Kidney (tissue), 14 donors: Measurements from ENCODE around the gene SCP2. TPM values are rescaled to one million over a fixed set of nuclear protein-coding genes. Genes with fewer than 3 reads are reported as not detected.

Experiments
- DNase-seq, 5 donors: peaks; one replicate each; pipeline ENCODE4 v3.0.0-alpha.2; 2013 to 2020
- FAIRE-seq: peaks from 2 replicates; lab custom pipeline; 2012; peaks lifted over from hg19 to GRCh38; lab: Jason Lieb, UNC
- H3K27ac ChIP-seq, 2 donors: one replicate each; pipeline ENCODE4 v1.7.0; 2013; ENCODE audit warnings: low read depth in 2 of 2, low read length in 2 of 2, inconsistent platforms in 1 of 2
- H3K27me3 ChIP-seq: one replicate; pipeline ENCODE4 v1.7.1; 2013; ENCODE audit warnings: low read length, inconsistent platforms; ENCODE audit not compliant: control insufficient read depth, insufficient read depth
- H3K36me3 ChIP-seq, 3 donors: one replicate each; pipeline versions ENCODE4 v1.7.0 to v1.7.1; 2013; ENCODE audit warnings: low read length in 3 of 3, control low read depth in 1 of 3, inconsistent platforms in 1 of 3; ENCODE audit not compliant: insufficient read depth in 3 of 3, control insufficient read depth in 2 of 3
- H3K4me1 ChIP-seq, 3 donors: one replicate each; pipeline versions ENCODE4 v1.7.0 to v1.7.1; 2013; ENCODE audit warnings: low read length in 3 of 3, inconsistent platforms in 1 of 3, low read depth in 1 of 3; ENCODE audit not compliant: control insufficient read depth in 2 of 3, insufficient read depth in 2 of 3
- H3K4me3 ChIP-seq, 3 donors: one replicate each; pipeline versions ENCODE4 v1.7.0 to v1.8.1; 2013; ENCODE audit warnings: low read length in 3 of 3, control low read depth in 1 of 3, inconsistent platforms in 1 of 3
- H3K9ac ChIP-seq, 3 donors: one replicate each; pipeline versions ENCODE4 v1.7.0 to v1.7.1; 2013; ENCODE audit warnings: low read length in 3 of 3, control low read depth in 1 of 3, inconsistent platforms in 1 of 3
- H3K9me3 ChIP-seq, 3 donors: one replicate each; pipeline versions ENCODE4 v1.7.0 to v1.7.1; 2013; ENCODE audit warnings: low read length in 3 of 3, control low read depth in 1 of 3, inconsistent platforms in 1 of 3; ENCODE audit not compliant: control insufficient read depth in 2 of 3, insufficient read depth in 1 of 3
- intact Hi-C: fragments of 100-400 bp; cut with DNase I; formaldehyde crosslinking; loops from one replicate; pipeline ENCODE4 v1.11.1; 2022
- polyA plus RNA-seq: library from polyadenylated mRNA; stranded (reverse); fragments of 350-450 nt; fragmentation: Illumina TruSeq; extraction: RNeasy Lipid Tissue Mini Kit (QIAGEN cat#74804); gene quantifications from one replicate; pipeline ENCODE4 v1.2.3, GENCODE V29; 2014; ENCODE audit warnings: low read depth, low replicate concordance; ENCODE audit not compliant: insufficient read depth
- total RNA-seq: library from RNA; stranded (reverse); fragmentation: NEBNext Ultra II Directional; extraction: Animal tissue kit (Norgen Biotek cat#: 25700); gene quantifications from one replicate; pipeline ENCODE4 v1.2.1, GENCODE V29; 2021
- TF ChIP-seq, protein P1 (sequence below): IDR thresholded peaks from 3 replicates; pipeline ENCODE4 v1.5.1; 2012; ENCODE audit warnings: mild to moderate bottlenecking, moderate library complexity, borderline replicate concordance; ENCODE audit not compliant: insufficient read depth; ENCODE audit errors: extremely low read depth
- donor health status: control.
- donor health status: control.
- donor health status: control.
- donor health status: control.
- donor health status: control.
- donor health status: DM: yes; HTN: yes; CAD: no.
- donor health status: Normal renal cell carcinoma (clear cell type).

Gene SCP2
- total and polyA plus RNA-seq, 2 donors from 2014 or later, result 168 to 226 TPM

DNA sequence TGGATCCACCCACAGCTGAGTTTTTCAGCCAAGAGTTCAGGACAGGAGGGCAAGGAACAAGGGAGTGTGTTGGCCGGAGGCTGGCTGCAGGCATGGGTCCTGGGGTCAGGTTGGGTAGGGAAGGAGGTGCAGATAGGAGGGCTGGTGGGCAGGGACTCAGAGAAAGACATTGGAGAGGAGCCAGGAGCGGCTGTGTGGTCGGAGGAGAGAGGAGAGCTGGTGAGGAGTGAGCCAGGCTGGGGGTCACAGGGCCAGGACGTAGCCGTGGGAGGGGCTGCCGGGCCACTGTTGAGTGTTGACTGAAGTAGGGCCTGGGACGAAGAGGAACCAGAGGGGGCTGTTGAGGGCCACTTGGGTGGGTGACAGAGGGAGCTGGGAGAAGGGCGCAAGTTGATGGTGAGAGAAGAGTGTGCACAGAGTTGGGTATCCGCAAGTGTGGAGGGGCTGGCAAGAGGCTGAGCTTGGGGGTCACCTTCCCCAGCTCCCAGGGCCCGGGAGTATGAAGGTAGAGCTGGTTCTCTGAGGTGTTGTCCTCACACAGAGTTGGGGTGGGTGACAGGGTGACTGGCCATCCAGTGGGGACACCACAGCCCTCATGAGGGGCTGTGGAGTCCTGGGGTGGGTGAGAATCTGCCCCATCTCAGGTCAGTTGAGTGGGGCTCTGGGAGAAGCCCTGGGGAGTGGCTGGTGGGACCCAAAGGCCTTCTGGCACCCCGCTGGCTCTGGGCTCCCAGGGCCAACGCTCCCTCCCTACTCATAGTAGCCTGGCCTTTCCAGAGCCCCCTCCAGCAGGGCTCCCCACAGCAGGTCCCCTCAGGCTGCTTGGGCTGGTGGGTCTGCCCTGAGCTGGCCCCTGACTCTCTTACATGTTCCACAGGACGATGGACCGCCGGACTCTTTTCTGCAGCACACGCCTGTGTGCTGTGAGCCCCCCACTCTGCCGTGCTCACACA lies 156.8 kb downstream of the SCP2 start:
- Histone ChIP-seq H3K27me3 (no peaks in the 10 kb centered on the region), H3K36me3 (no peaks in the 10 kb centered on the region), H3K4me1 (no peaks in the 10 kb centered on the region), H3K4me3 (no peak overlapping the region), H3K9ac (no peak overlapping the region), H3K9me3 (no peaks in the 10 kb centered on the region), H3K27ac (no peak overlapping the region)
- TF ChIP-seq, protein P1, sequence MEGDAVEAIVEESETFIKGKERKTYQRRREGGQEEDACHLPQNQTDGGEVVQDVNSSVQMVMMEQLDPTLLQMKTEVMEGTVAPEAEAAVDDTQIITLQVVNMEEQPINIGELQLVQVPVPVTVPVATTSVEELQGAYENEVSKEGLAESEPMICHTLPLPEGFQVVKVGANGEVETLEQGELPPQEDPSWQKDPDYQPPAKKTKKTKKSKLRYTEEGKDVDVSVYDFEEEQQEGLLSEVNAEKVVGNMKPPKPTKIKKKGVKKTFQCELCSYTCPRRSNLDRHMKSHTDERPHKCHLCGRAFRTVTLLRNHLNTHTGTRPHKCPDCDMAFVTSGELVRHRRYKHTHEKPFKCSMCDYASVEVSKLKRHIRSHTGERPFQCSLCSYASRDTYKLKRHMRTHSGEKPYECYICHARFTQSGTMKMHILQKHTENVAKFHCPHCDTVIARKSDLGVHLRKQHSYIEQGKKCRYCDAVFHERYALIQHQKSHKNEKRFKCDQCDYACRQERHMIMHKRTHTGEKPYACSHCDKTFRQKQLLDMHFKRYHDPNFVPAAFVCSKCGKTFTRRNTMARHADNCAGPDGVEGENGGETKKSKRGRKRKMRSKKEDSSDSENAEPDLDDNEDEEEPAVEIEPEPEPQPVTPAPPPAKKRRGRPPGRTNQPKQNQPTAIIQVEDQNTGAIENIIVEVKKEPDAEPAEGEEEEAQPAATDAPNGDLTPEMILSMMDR, result no peak
- intact Hi-C loops, result no loop called here
- no peak for FAIRE-seq
- DNase-seq, result peak in 1 of 5 donors; percentile 52

DNA sequence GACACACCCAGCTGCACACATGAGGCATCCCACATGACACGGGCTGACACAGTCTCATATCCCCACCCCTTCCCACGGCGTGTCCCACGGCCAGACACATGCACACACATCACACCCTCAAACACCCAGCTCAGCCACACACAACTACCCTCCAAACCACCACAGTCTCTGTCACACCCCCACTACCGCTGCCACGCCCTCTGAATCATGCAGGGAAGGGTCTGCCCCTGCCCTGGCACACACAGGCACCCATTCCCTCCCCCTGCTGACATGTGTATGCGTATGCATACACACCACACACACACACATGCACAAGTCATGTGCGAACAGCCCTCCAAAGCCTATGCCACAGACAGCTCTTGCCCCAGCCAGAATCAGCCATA lies 157.5 kb downstream of the SCP2 start:
- FAIRE-seq, result no peak
- H3K9me3 ChIP-seq, result no peaks in the 10 kb centered on the region
- TF ChIP-seq, protein P1, result no peak
- H3K27me3 ChIP-seq, result no peaks in the 10 kb centered on the region
- no peak overlapping the region for H3K4me3 ChIP-seq
- no peak for DNase-seq
- H3K4me1 ChIP-seq, result no peaks in the 10 kb centered on the region
- intact Hi-C loops, result no loop called here
- no peak overlapping the region for H3K27ac ChIP-seq
- no peaks in the 10 kb centered on the region for H3K36me3 ChIP-seq
- H3K9ac ChIP-seq, result no peak overlapping the region

DNA sequence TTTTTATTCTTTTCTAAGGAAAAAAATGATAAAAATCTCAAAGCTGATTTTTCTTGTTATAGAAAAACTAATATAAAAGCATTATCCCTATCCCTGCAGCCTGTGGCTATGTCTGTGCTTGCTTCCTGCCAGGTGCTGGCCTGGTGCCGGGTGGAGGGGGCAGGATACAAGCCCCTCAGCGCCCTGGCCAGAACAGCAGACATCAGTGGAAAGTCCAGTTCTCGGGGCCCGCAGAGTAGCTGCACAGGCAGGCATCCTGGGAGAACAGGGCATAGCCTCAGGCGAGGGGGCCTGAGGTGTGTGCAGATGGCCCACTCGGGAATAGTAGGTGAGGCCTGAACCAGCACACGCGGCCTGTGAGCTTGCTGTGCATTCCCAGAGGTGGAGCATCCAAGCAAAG lies 158.3 kb downstream of the SCP2 start:
- Histone ChIP-seq H3K36me3 (no peaks in the 10 kb centered on the region), H3K9ac (no peak overlapping the region), H3K9me3 (no peaks in the 10 kb centered on the region), H3K27me3 (no peaks in the 10 kb centered on the region), H3K4me1 (no peaks in the 10 kb centered on the region), H3K4me3 (no peak overlapping the region), H3K27ac (no peak overlapping the region)
- no peak for DNase-seq
- TF ChIP-seq, protein P1, result no peak
- intact Hi-C loops, result no loop called here
- FAIRE-seq, result no peak
